LNCAP (cell line): ENCODE measurements around the gene DECR2.

Source experiments
- CTCF ChIP-seq: fragments of 450-650 bp; IDR thresholded peaks from 2 replicates; pipeline ENCODE4 v1.5.1; 2017; ENCODE audit warnings: mild to moderate bottlenecking

Gene DECR2

GRCh38 chr16:398561-399339, 2.9 kb upstream of the DECR2 start:
- TF ChIP-seq CTCF, result no peak

GRCh38 chr16:399340-400019, 2.2 kb upstream of the DECR2 start:
- TF ChIP-seq CTCF, result no peak

DNA sequence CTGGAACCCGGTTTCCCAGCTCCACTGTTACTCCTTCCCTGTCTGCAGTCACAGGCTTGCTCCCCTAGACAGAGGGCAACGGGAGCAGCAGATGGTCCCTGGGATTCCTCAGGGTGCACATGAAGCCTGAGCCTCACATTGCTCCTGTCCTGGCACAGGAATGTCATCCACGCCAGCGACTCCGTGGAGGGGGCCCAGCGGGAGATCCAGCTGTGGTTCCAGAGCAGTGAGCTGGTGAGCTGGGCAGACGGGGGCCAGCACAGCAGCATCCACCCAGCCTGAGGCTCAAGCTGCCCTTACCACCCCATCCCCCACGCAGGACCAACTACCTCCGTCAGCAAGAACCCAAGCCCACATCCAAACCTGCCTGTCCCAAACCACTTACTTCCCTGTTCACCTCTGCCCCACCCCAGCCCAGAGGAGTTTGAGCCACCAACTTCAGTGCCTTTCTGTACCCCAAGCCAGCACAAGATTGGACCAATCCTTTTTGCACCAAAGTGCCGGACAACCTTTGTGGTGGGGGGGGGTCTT, 1.6 kb upstream of the DECR2 start:
- TF ChIP-seq CTCF, result no peak

DNA sequence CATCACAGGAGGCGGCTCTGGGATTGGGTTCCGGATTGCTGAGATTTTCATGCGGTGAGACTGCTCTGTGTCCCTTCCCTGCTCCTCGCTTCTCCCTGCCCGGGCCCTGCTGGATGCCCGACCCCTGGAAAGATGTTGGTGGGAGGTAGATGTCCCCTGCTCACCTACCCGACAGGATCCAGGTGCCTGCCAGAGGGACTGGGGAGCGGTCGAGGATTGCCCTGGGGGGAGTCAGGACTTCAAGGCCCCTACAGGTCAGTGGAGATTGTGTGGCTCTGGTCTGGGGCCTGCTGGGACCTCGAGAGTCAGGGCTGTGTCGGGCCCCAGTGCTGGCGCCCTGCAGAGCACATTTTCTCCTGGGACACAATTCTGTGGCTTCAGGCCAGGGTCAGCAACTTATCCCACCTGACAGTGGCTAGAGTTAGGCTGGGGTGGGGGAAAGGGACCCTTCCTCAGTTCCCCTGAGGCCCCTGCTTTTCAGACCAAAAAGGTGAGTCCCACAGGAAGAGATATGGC, 3.3 kb downstream of the DECR2 start:
- no peak for TF ChIP-seq CTCF

DNA sequence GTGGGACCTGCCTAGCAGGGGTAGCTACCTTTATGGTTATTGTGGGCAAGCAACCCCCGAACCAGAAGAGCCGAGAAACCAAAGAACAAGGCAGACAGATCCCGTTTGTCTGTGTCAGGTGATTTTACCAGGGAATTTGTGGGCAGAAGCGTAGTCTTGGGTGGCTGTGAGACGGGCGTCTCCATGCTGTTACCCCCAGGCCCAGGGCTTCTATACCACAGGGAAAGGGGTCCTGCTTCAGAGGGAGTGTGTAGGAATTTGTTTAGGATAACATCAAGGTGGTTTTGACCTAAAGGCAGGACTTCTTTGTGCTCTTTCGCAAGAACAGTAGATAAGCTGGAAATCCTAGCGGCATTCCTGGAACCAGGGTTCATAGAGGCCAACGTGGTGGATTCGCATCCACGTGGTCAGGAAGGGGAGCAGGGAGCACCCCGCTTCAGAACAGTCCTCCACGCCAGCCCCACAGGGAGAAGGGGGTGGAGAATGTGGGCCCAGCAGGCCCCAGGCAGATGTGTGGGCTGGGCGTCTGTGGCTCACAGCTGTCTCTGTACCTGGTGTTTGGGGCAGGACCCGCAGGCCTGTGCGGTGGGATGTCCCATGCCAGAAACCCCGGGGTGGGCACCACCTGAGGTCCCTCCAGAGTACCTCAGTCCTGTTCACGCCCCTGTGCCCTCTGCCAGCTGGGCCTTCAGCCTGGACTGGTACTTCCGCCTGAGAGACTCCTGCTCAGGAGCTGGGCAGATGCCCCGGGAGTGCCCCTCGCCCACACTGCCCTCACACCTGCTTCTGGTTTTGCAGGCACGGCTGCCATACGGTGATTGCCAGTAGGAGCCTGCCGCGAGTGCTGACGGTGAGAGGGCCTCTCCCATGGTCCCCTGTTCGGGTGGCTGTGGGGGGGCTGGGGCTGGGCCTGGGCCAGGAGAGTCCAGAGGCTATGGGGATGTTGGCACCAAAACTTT, 4.1 kb downstream of the DECR2 start:
- no peak for TF ChIP-seq CTCF

GRCh38 chr16:407253-407652, 5.6 kb downstream of the DECR2 start:
- no peak for TF ChIP-seq CTCF
